Skeletal muscle satellite cell (primary cell): ENCODE measurements around the gene SMARCA4.

Experiments
- H3K27me3 ChIP-seq: 2 replicates; pipeline ENCODE4 v1.7.0; 2013; ENCODE audit warnings: low read length; ENCODE audit not compliant: control insufficient read depth, insufficient read depth
- H3K36me3 ChIP-seq: 2 replicates; pipeline ENCODE4 v1.7.0; 2013; ENCODE audit warnings: mild to moderate bottlenecking, control low read depth, low read length; ENCODE audit not compliant: insufficient read depth
- H3K4me1 ChIP-seq: 2 replicates; pipeline ENCODE4 v1.7.0; 2013; ENCODE audit warnings: low read length; ENCODE audit not compliant: control insufficient read depth, insufficient read depth
- H3K4me2 ChIP-seq: 2 replicates; pipeline ENCODE4 v1.7.0; 2013; ENCODE audit warnings: mild to moderate bottlenecking, low read length
- H3K4me3 ChIP-seq: 2 replicates; pipeline ENCODE4 v1.7.0; 2013; ENCODE audit warnings: low read length
- H3K9ac ChIP-seq: 2 replicates; pipeline ENCODE4 v1.7.0; 2013; ENCODE audit warnings: mild to moderate bottlenecking, low read depth, low read length, moderate library complexity
- H3K9me3 ChIP-seq: replicated peaks from 2 replicates; pipeline ENCODE4 v1.7.0; 2013; ENCODE audit warnings: mild to moderate bottlenecking, control low read depth, low read length

SMARCA4 gene

DNA sequence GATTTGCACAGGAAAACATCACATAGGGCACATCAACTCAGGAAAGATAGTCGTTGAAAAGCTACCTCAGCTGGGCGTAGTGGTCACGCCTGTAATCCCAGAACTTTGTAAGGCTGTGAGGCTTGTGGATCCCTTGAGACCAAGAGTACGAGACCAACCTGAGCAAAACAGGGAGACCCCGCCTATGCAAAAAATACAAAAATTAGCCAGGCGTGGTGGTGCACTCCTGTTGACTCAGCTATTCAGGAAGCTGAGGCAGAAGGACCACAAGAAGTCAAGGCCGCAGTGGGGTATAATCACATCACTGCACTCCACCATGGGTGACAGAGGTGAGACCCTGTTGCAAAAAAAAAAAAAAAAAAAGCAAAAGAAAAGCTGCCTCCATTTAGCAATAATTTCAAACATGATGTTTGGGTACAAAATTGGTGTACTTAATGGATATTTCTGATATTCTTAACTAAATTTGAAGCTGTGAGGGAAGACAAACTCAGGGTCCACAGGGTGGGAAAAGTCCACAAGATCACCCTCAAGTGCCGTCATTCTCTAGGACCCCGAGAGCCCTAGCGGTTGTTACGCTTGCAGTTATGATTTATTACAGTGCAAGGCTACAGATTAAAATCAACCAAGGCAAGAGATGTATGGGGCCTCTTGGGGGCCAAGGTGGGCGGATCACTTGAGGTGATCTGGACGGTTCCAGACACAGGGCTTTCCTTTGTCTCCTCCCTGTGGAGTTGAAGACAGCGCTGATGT, 86.0 kb downstream of the SMARCA4 start:
- Histone ChIP-seq H3K4me3 (no peak overlapping the region), H3K36me3 (peaks cover 63% of the 10 kb centered on the region), H3K27me3 (no peaks in the 10 kb centered on the region), H3K9me3 (no peaks in the 10 kb centered on the region), H3K9ac (no peak overlapping the region), H3K4me1 (no peaks in the 10 kb centered on the region), H3K4me2 (no peak overlapping the region)

DNA sequence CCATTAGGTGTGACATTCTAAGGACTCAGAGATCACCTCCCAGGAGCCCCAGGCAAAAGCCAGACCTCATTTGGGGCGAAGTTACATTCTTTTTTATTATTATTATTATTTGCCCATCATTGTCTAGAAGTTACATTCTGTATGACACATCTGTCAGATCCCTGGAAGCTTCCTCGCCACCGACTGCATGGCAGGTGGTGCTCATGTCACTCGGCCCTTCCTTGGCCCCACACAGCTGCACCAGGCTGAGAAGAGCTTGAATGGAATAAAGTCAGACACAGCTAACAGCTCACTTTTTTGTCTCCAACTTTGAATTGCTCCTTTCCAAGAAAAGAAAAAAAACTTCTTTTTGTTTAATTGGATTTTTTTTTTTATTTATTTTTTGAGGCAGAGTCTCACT, 87.0 kb downstream of the SMARCA4 start:
- H3K36me3 ChIP-seq: peaks cover 63% of the 10 kb centered on the region

DNA sequence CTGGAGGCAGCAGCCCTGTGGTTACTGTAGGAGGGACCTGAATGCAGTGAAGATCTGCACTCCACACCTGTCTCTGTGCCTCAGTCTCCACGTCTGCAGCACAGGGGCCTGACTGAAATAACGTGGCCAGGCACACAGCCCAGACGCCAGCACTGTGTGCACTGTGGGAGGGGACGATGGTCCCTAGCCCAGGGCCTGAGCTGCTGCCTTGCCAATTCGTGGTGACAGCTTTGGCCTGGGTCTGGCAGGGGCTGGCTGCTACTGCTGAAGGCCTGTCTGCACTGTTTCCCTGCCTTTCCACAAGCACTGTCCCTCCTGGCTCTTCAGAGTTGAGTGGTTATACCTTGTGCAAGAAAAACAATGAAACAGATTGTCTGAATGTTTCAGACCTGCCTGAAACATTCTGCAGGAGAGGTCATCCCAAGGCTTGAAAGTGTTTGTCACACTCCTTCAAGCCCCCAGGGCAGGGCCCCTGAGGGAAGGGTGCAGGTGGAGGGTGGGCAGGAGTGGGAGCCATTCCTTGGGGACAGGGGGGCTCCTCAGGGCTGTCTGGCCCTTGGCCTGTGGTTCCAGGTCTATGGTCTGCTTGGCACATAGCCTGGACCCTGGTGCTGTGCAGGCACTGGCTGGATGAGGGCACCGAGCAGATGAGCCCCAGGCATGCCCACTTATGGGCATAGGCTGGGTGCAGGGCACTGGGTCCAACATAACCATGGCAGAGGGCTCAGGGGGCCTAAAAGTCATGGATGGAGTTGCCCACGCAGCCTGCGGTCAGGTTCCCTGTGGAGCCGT, 89.7 kb downstream of the SMARCA4 start:
- H3K4me2 ChIP-seq: no peak overlapping the region
- H3K4me3 ChIP-seq: no peak overlapping the region
- H3K27me3 ChIP-seq: no peaks in the 10 kb centered on the region
- peaks cover 51% of the 10 kb centered on the region for H3K36me3 ChIP-seq
- no peaks in the 10 kb centered on the region for H3K9me3 ChIP-seq
- H3K9ac ChIP-seq: no peak overlapping the region
- H3K4me1 ChIP-seq: no peaks in the 10 kb centered on the region

More for the DNA sequence above, 87.0 kb downstream of the SMARCA4 start:
- H3K9me3 ChIP-seq: no peaks in the 10 kb centered on the region
- H3K27me3 ChIP-seq: no peaks in the 10 kb centered on the region
- H3K9ac ChIP-seq: no peak overlapping the region
- no peak overlapping the region for H3K4me2 ChIP-seq
- H3K4me3 ChIP-seq: no peak overlapping the region
- H3K4me1 ChIP-seq: no peaks in the 10 kb centered on the region

DNA sequence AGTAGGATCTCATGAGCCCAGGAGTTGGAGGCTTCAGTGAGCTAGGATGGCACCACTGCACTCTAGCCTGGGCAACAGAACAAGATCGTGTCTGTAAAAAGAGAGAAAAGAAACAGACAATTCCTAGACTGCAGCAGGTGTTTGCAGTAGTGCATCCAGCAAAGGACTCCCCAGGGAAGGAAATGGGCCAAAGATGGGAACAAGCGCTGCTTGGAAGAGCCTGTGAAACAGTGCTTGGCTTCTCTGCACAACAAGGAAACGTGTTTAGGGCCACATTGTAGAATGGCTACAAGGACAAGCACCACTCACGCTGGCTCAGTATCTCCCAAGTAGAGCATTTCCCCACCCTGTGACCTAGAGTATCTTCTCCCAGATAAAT, 93.0 kb downstream of the SMARCA4 start:
- Histone ChIP-seq H3K4me1 (no peaks in the 10 kb centered on the region), H3K36me3 (peaks cover 53% of the 10 kb centered on the region), H3K9me3 (no peaks in the 10 kb centered on the region), H3K4me2 (no peak overlapping the region), H3K4me3 (no peak overlapping the region), H3K9ac (no peak overlapping the region), H3K27me3 (no peaks in the 10 kb centered on the region)

- Histone ChIP-seq H3K36me3 (peaks cover 53% of the 10 kb centered on the region), H3K9me3 (no peaks in the 10 kb centered on the region), H3K4me2 (no peak overlapping the region), H3K4me3 (no peak overlapping the region), H3K27me3 (no peaks in the 10 kb centered on the region), H3K4me1 (no peaks in the 10 kb centered on the region), H3K9ac (no peak overlapping the region)
Measured at GRCh38 chr19:11054200-11054599, 93.4 kb downstream of the SMARCA4 start.

- H3K9ac ChIP-seq: no peak overlapping the region
- H3K4me3 ChIP-seq: no peak overlapping the region
- peaks cover 54% of the 10 kb centered on the region for H3K36me3 ChIP-seq
- no peak overlapping the region for H3K4me2 ChIP-seq
- H3K4me1 ChIP-seq: no peaks in the 10 kb centered on the region
- no peaks in the 10 kb centered on the region for H3K27me3 ChIP-seq
- H3K9me3 ChIP-seq: no peaks in the 10 kb centered on the region
Measured at GRCh38 chr19:11054628-11055027, 93.8 kb downstream of the SMARCA4 start.

DNA sequence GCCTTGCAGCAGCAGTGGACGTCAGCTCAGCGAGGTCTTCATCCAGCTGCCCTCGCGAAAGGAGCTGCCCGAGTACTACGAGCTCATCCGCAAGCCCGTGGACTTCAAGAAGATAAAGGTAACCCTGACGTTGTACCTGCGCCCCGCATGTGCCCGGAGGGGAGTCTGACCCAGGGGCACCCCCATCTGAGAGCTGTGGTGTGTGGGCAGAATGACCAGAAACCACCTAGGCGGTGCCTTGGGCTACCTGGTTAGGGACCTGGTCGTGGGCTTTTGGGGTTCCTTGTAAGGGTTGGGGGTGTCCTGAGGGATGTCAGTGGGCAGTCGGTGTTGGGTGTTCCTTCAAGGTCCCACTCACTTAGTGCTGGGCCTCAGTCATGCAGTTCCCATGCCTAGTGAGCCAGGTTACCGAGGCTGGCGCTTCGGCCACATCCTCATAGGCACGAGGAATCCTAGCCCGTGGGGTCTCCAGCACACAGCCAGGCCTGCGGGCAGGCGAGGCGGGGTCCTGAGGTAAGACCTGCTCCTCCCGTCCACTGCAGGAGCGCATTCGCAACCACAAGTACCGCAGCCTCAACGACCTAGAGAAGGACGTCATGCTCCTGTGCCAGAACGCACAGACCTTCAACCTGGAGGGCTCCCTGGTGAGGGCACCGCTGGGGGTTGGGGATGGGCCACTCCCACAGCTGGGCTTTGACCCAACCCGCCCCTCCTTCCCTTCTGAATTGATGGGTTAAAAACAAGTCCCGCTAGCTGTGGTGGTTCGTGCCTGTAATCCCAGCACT, 97.6 kb downstream of the SMARCA4 start:
- H3K27me3 ChIP-seq: no peaks in the 10 kb centered on the region
- peaks cover 50% of the 10 kb centered on the region for H3K36me3 ChIP-seq
- no peak overlapping the region for H3K4me3 ChIP-seq
- H3K9me3 ChIP-seq: no peaks in the 10 kb centered on the region
- H3K9ac ChIP-seq: no peak overlapping the region
- H3K4me1 ChIP-seq: no peaks in the 10 kb centered on the region
- H3K4me2 ChIP-seq: no peak overlapping the region

DNA sequence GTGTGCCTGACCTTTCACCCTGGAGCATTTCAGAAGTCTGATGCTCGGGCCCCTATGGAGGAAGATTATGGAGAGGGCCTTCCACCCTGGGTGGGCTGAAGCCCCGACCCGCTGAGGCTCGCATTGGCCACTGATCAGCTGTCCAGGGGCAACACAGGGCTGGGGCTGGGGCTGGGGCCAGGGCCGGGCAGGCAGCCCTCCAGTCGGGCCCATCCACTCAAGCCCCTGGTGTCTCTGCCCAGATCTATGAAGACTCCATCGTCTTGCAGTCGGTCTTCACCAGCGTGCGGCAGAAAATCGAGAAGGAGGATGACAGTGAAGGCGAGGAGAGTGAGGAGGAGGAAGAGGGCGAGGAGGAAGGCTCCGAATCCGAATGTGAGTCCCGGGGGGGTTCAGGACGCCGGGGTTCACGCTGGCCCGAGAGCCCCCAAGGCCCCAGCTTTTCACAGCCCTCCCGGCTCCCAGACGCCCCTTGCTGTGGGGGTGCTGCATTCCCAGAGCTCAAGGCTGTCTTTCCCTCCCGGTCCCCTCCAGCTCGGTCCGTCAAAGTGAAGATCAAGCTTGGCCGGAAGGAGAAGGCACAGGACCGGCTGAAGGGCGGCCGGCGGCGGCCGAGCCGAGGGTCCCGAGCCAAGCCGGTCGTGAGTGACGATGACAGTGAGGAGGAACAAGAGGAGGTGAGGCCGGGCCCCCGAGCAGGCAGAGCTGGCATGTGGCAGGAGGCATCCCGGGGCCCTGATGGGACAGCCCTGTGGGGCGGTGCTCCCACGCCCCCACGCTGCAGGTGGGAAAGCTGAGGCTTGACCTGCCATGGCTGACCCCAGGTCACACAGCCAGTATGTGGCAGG, 98.9 kb downstream of the SMARCA4 start:
- Histone ChIP-seq H3K36me3 (peaks cover 43% of the 10 kb centered on the region), H3K9me3 (no peaks in the 10 kb centered on the region), H3K4me1 (peaks cover 1% of the 10 kb centered on the region), H3K4me3 (no peak overlapping the region), H3K4me2 (no peak overlapping the region), H3K9ac (no peak overlapping the region), H3K27me3 (no peaks in the 10 kb centered on the region)

- H3K4me1 ChIP-seq: peaks cover 5% of the 10 kb centered on the region
- no peak overlapping the region for H3K9ac ChIP-seq
- H3K36me3 ChIP-seq: peaks cover 42% of the 10 kb centered on the region
- no peak overlapping the region for H3K4me3 ChIP-seq
- no peak overlapping the region for H3K4me2 ChIP-seq
- H3K27me3 ChIP-seq: no peaks in the 10 kb centered on the region
- no peaks in the 10 kb centered on the region for H3K9me3 ChIP-seq
Measured at GRCh38 chr19:11061952-11062351, 101.1 kb downstream of the SMARCA4 start.

GRCh38 chr19:11063434-11063833, 102.6 kb downstream of the SMARCA4 start:
- no peak overlapping the region for H3K9ac ChIP-seq
- H3K9me3 ChIP-seq: peaks cover 5% of the 10 kb centered on the region
- H3K4me1 ChIP-seq: peaks cover 5% of the 10 kb centered on the region
- no peak overlapping the region for H3K4me3 ChIP-seq
- H3K36me3 ChIP-seq: peaks cover 46% of the 10 kb centered on the region
- no peaks in the 10 kb centered on the region for H3K27me3 ChIP-seq
- H3K4me2 ChIP-seq: no peak overlapping the region
